Sciatic nerve (tissue), 2 donors: ENCODE data around the gene CYB561D2. TPM values are rescaled to one million over a fixed set of nuclear protein-coding genes. Genes with fewer than 3 reads are reported as not detected.
"Not testable (repeated sequence)": the region's sequence is repeated elsewhere in the genome, so short reads cannot be mapped to it uniquely, and the experiment has no call there.

Experiments used
- ATAC-seq: fragments of 200-7000 bp; cut with Tn5 transposase; one replicate; pipeline ENCODE4 v1.9.1; 2020; ENCODE audit warnings: mild to moderate bottlenecking, moderate library complexity
- DNase-seq: peaks from one replicate; pipeline ENCODE4 v3.0.0-alpha.2; 2020; ENCODE audit warnings: low spot score
- intact Hi-C: fragments of 100-400 bp; cut with DNase I; formaldehyde crosslinking; loops from one replicate; pipeline ENCODE4 v1.14.2; 2022
- total RNA-seq: library from RNA; stranded (reverse); fragmentation: NEBNext Ultra II Directional; extraction: Animal tissue kit (Norgen Biotek cat#: 25700); gene quantifications from one replicate; pipeline ENCODE4 v1.2.1, GENCODE V29; 2021
- donor health status: DM: no; HTN: no; CAD: no.
- donor health status: DM: no; HTN: no; CAD: no.

Gene CYB561D2
- total RNA-seq: 10.1 TPM

- DNase-seq (peak; percentile 98), ATAC-seq (peak; percentile 96)
- intact Hi-C loops: no loop called here
Measured at GRCh38 chr3:50350527-50351322, at the start of gene CYB561D2, which contains the start of gene NPRL2. Gene CYB561D2, plus strand, starts transcription at chr3:50350862. Its CDS starts 572 bp downstream, at chr3:50351434. Gene NPRL2, minus strand, starts transcription at chr3:50350775. Its CDS starts 123 bp downstream, at chr3:50350652.

- ATAC-seq: no peak
- intact Hi-C loops: no loop called here
- no peak for DNase-seq
Measured at GRCh38 chr3:50302095-50303012, 48.3 kb upstream of the CYB561D2 start.

GRCh38 chr3:50303013-50303815 is 47.4 kb upstream of the CYB561D2 start, which contains the start of gene HYAL1:
Gene HYAL1, minus strand, starts transcription at chr3:50303574. Its CDS starts 618 bp downstream, at chr3:50302956.
- intact Hi-C loops: no loop called here
- ATAC-seq: peak; percentile 57
- peak; percentile 86 for DNase-seq

GRCh38 chr3:50304601-50305000 is 46.1 kb upstream of the CYB561D2 start:
- no peak for ATAC-seq
- intact Hi-C loops: no loop called here
- no peak for DNase-seq

GRCh38 chr3:50312041-50312440 is 38.6 kb upstream of the CYB561D2 start:
- intact Hi-C loops, DNase-seq, ATAC-seq: not testable (repeated sequence)

- intact Hi-C loops: no loop called here
- DNase-seq (no peak), ATAC-seq (no peak)
Measured at GRCh38 chr3:50314342-50314741, 36.3 kb upstream of the CYB561D2 start.

- no peak for DNase-seq
- intact Hi-C loops: no loop called here
- ATAC-seq: no peak
Measured at GRCh38 chr3:50314816-50315215, 35.8 kb upstream of the CYB561D2 start.

- DNase-seq: no peak
- ATAC-seq: no peak
- intact Hi-C loops: no loop called here
Measured at GRCh38 chr3:50316657-50317242, 33.9 kb upstream of the CYB561D2 start.

- no peak for DNase-seq
- no peak for ATAC-seq
- intact Hi-C loops: no loop called here
Measured at GRCh38 chr3:50317300-50317699, 33.4 kb upstream of the CYB561D2 start.

GRCh38 chr3:50318163-50318562 is 32.5 kb upstream of the CYB561D2 start:
- intact Hi-C loops: no loop called here
- ATAC-seq: no peak
- DNase-seq: no peak

GRCh38 chr3:50318615-50319014 is 32.0 kb upstream of the CYB561D2 start:
- no peak for DNase-seq
- intact Hi-C loops: no loop called here
- ATAC-seq: no peak

- no peak for ATAC-seq
- intact Hi-C loops: no loop called here
- DNase-seq: no peak
Measured at GRCh38 chr3:50319181-50319893, 31.3 kb upstream of the CYB561D2 start.

GRCh38 chr3:50319894-50320625 is 30.6 kb upstream of the CYB561D2 start:
- intact Hi-C loops: no loop called here
- ATAC-seq: no peak
- DNase-seq: no peak

GRCh38 chr3:50320853-50321335 is 29.8 kb upstream of the CYB561D2 start:
- intact Hi-C loops: no loop called here
- DNase-seq (peak; percentile 89), ATAC-seq (peak; percentile 55)

GRCh38 chr3:50321336-50322114 is 29.1 kb upstream of the CYB561D2 start:
- DNase-seq: peak; percentile 93
- intact Hi-C loops: no loop called here
- ATAC-seq: peak; percentile 84

GRCh38 chr3:50322115-50322385 is 28.6 kb upstream of the CYB561D2 start:
- DNase-seq: no peak
- intact Hi-C loops: no loop called here
- ATAC-seq: no peak
